Nucleus accumbens (tissue), 56 donors: Measurements from ENCODE around the gene APC.
A peak's percentile ranks its signal among the peaks of the same experiment; 100 is the strongest.
"Not testable (repeated sequence)": the region's sequence is repeated elsewhere in the genome, so short reads cannot be mapped to it uniquely, and the experiment has no call there.

Experiments used
- DNase-seq, 56 donors: peaks; one replicate each; lab custom pipeline; 2025; lab: John Stamatoyannopoulos, UW

Gene APC

DNA sequence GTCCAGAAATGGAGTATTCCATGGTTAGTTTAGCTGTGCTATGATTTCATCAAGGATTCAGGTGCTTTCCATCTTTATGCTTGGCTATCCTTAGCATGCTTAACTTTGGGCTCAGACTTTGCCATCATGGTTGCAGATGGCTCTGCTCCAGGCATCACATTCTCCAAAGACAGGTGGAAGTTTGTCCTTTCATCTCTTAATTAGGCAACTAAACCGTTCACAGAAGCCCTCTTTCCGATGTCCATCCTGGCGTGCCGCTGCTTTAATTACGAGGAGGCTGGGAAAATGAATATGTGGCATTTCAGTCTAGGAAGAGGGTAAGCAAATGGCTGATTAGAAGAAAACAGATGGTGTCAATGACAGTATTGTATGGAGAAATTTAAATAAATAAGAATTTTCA is 24.5 kb upstream of the APC start:
- no peak for DNase-seq

GRCh38 chr5:112716895-112717294 is 20.8 kb upstream of the APC start:
- DNase-seq, result not testable (repeated sequence)

- no peak for DNase-seq
These were observed 20.1 kb upstream of the APC start for GRCh38 chr5:112717506-112718082.

DNA sequence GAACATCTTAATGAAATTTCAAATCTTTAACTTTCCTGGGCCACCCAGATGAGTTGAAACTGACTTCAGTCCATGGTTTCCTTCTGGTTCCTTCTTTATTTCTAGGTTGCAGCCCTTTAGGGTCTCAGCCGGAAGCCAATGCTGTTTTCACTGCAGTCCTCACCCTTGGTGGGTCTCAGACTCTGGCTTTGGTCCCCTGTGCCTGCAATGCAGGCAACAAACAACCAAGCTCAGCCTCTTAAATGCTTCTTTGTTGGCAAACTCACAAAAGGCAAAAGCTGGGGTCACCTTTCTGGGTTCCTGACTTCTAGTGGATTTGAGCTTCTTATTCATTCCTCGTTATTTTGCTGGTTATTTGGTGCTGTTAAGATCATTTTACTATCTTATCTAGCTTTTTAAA is 19.3 kb upstream of the APC start:
- DNase-seq, result no peak

GRCh38 chr5:112720576-112720975 is 17.1 kb upstream of the APC start:
- no peak for DNase-seq

- DNase-seq, result no peak
These were observed 12.8 kb upstream of the APC start for GRCh38 chr5:112724901-112725300.

DNA sequence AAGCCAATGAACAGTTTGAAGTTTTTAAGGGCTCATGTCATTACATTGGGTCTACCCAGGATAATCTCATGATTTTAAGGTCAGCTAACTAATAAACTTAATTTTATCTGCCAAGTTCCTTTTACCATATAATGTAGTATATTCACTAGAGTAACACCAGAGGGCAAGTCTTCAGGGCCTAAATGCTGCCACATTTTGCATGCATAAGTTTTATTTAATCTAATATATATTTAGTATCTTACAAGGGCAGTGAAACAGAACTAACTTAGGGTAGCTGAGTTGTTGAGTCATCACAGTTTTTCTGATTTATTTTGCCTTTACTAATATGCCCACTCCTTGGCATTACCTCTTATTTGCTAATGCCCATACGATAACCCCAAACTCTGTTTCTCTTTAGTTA is 8.1 kb upstream of the APC start:
- no peak for DNase-seq

DNA sequence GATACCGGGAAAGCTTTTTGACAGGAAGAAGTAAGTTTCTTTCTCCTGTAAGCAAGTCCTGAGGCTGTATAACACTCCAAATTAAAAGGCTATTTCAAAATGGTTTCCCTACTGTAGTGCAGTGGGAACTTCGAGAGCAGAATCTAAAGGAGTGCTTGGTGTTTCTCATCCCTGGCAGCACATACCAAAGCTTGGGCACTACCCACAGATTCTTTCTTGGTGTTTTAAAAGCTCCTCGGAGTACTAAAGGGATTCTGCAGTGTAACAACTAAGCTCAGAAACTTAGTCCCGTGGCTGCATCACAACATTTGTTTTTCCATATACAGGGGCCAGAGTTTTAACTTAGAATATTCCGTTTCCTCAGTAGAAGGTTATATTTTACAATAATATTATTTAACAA is 5.6 kb upstream of the APC start:
- peak in 1 of 56 donors; percentile 8 for DNase-seq

- no peak for DNase-seq
These were observed 4.1 kb upstream of the APC start for GRCh38 chr5:112733586-112733985.

GRCh38 chr5:112734597-112734996 is 3.1 kb upstream of the APC start:
- DNase-seq, result no peak

- DNase-seq, result no peak
These were observed 2.0 kb upstream of the APC start for GRCh38 chr5:112735702-112736101.

- DNase-seq, result no peak
These were observed 619 bp upstream of the APC start for GRCh38 chr5:112737070-112737462.

GRCh38 chr5:112738191-112738560 is 491 bp downstream of the APC start:
- DNase-seq, result peak in 43 of 56 donors; percentile 4 to 81 (median 61)

GRCh38 chr5:112742424-112742823 is 4.7 kb downstream of the APC start:
- DNase-seq, result peak in 50 of 56 donors; percentile 3 to 83 (median 52)

GRCh38 chr5:112743631-112744030 is 5.9 kb downstream of the APC start:
- DNase-seq, result no peak

GRCh38 chr5:112752335-112752734 is 14.7 kb downstream of the APC start:
- DNase-seq, result no peak

DNA sequence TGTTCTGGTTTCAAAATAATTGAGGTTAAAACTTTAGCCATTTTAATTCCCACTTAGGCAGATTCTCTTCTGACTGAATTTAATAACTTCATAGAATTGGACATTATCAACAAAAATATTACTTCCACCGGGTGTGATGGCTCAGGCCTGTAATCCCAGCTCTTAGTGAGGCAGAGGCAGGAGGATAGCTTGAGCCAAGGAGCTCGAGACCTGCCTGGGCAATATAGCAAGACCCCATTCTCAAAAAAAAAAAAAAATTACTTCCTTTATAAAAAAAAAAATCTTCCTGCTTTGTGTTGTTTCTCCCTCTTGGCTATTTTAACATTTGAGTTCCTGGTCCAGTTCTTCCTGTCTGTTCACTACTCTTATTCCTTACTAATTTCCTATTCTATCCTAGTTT is 18.0 kb downstream of the APC start:
- no peak for DNase-seq

- peak in 8 of 56 donors; percentile 6 to 35 (median 16) for DNase-seq
These were observed 20.0 kb downstream of the APC start for GRCh38 chr5:112757468-112758208.

GRCh38 chr5:112758676-112759075 is 21.0 kb downstream of the APC start:
- no peak for DNase-seq

- DNase-seq, result no peak
These were observed 24.6 kb downstream of the APC start for GRCh38 chr5:112762113-112762810.

DNA sequence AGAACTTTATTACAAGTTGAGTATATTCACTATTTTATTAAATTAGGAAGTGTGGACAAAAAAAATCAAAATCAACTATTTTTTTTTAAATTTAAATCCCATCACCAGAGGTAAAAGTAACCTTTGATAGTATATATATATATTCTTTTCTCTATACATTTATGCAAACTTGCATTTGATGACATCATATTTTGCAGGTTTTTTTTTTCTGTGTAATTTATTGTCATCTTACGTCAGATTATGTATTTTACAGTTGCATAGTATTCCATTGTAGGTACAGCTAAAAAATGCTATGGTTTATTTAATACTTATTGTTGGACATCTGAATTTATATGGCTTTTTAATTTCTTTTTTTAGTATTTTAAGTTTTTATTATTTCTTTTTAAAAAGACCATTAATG is 25.5 kb downstream of the APC start:
- no peak for DNase-seq

DNA sequence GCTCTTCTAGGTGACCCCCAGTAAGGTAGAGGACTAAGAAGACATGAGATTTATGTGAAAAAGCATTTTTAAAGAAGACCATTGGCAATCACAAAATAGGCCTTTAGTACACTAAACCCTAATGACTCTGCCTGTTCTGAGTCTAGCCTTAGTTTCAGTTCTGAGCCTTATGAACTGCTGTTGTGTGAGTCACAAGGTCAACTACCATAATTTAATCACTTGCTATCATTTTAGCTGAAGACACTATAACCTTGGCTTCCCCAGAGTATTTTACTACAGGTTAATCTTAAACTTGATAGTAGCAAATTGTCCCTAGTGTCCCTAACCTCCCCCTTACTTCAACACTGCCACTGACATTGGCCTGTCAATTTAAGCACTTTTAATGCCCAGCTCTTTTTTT is 34.4 kb downstream of the APC start:
- DNase-seq, result no peak
